Uterus (tissue), 4 donors: Measurements from ENCODE around the gene RMND1. TPM values are rescaled to one million over a fixed set of nuclear protein-coding genes. Genes with fewer than 3 reads are reported as not detected.
"Not testable (repeated sequence)": the region's sequence is repeated elsewhere in the genome, so short reads cannot be mapped to it uniquely, and the experiment has no call there.

ENCODE experiments used
- DNase-seq, 2 donors: peaks; one replicate each; pipeline ENCODE4 v3.0.0-alpha.2; 2019 to 2020
- H3K27ac ChIP-seq, 2 donors: fragments of 200-600 bp; sonication (generic); 1 replicate in 1 of 2; 2 replicates in 1 of 2; pipeline ENCODE4 v1.5.1; 2016 to 2018
- H3K27me3 ChIP-seq, 2 donors: fragments of 200-600 bp; sonication (generic); one replicate each; pipeline ENCODE4 v1.5.1; 2018 to 2019; ENCODE audit warnings: control low read depth in 1 of 2
- H3K36me3 ChIP-seq, 2 donors: fragments of 200-600 bp; sonication (generic); one replicate each; pipeline ENCODE4 v1.5.1; 2019; ENCODE audit warnings: control low read depth in 1 of 2
- H3K4me1 ChIP-seq, 2 donors: fragments of 200-600 bp; sonication (generic); one replicate each; pipeline ENCODE4 v1.5.1; 2018 to 2019; ENCODE audit warnings: control low read depth in 1 of 2
- H3K4me3 ChIP-seq, 2 donors: fragments of 200-600 bp; sonication (generic); 1 replicate in 1 of 2; 2 replicates in 1 of 2; pipeline ENCODE4 v1.5.1; 2018 to 2019; ENCODE audit warnings: mild to moderate bottlenecking in 1 of 2
- H3K9me3 ChIP-seq, 2 donors: fragments of 200-600 bp; sonication (generic); one replicate each; pipeline ENCODE4 v1.5.1; 2019; ENCODE audit warnings: control low read depth in 1 of 2
- CTCF ChIP-seq, 4 experiments: fragments of 200-600 bp in 2 of 4; fragments of 450-650 bp in 2 of 4; sonication (generic) in 2 of 4; IDR thresholded peaks; one replicate each; pipeline ENCODE4 v1.5.1; 2016 to 2019; ENCODE audit warnings: antibody characterized with exemption in 4 of 4, mild to moderate bottlenecking in 2 of 4, moderate library complexity in 1 of 4
- POLR2A ChIP-seq, 2 donors: fragments of 450-650 bp; IDR thresholded peaks; one replicate each; pipeline ENCODE4 v1.6.1; 2016; ENCODE audit warnings: antibody characterized with exemption in 2 of 2, mild to moderate bottlenecking in 1 of 2, moderate library complexity in 1 of 2
- intact Hi-C: fragments of 100-400 bp; cut with DNase I; formaldehyde crosslinking; loops from one replicate; pipeline ENCODE4 v1.15.1; 2023; ENCODE audit warnings: low total_unique reads
- total RNA-seq, 4 donors: library from RNA; depleted of rRNA in 3 of 4; stranded (reverse); fragments of >200 nt in 3 of 4; gene quantifications; one replicate each; pipeline versions ENCODE4 v1.1.0 to v1.2.4, GENCODE V29; 2014 to 2023
- donor health status: DM: yes; HTN: yes; CAD: no.

The RMND1 gene
- total RNA-seq, 4 donors from 2014 or later = 4.1 to 48.8 (median 21.1) TPM

- intact Hi-C loops = loop anchor here (10.0 kb wide), 1 partner anchor 58 kb away; the partner anchor contains the start of gene ZBTB2
- DNase-seq = peak in 1 of 2 donors; percentile 43
- Histone ChIP-seq H3K36me3 (no peaks in the 10 kb centered on the region), H3K9me3 (no peaks in the 10 kb centered on the region), H3K4me1 (no peaks in the 10 kb centered on the region), H3K4me3 (peak overlapping the region; percentile 93 to 98), H3K27ac (peak overlapping the region; percentile 95 to 98), H3K27me3 (no peaks in the 10 kb centered on the region)
- TF ChIP-seq CTCF (IDR thresholded peaks at IDR 0.05) = no peak
- no peak for TF ChIP-seq POLR2A (IDR thresholded peaks at IDR 0.05)
These were observed 963 bp upstream of the RMND1 start for GRCh38 chr6:151452750-151453427.

GRCh38 chr6:151451417-151451949 lies 443 bp downstream of the RMND1 start:
- Histone ChIP-seq H3K36me3 (no peaks in the 10 kb centered on the region), H3K27me3 (no peaks in the 10 kb centered on the region), H3K4me1 (no peaks in the 10 kb centered on the region), H3K9me3 (no peaks in the 10 kb centered on the region), H3K4me3 (peak overlapping the region; percentile 59 to 93), H3K27ac (peak overlapping the region; percentile 95 to 98)
- no peak for DNase-seq
- intact Hi-C loops = loop anchor here (10.0 kb wide), 1 partner anchor 57 kb away; the partner anchor contains the start of gene ZBTB2
- no peak for TF ChIP-seq CTCF (IDR thresholded peaks at IDR 0.05)
- TF ChIP-seq POLR2A (IDR thresholded peaks at IDR 0.05) = no peak

DNA sequence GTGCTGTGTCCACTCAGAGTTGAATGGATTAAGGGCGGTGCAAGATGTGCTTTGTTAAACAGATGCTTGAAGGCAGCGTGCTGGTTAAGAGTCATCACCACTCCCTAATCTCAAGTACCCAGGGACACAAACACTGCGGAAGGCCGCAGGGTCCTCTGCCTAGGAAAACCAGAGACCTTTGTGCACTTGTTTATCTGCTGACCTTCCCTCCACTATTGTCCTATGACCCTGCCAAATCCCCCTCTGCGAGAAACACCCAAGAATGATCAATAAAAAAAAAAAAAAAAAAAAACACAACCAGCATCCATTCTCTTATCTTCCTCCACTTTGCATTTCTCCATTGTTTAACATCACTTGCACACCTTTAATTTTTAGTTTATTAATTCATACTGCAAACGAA lies 998 bp downstream of the RMND1 start:
- H3K4me3 ChIP-seq, H3K27me3 ChIP-seq, H3K9me3 ChIP-seq, H3K4me1 ChIP-seq, DNase-seq, H3K36me3 ChIP-seq: not testable (repeated sequence)
- intact Hi-C loops = loop anchor here (10.0 kb wide), 1 partner anchor 56 kb away; the partner anchor contains the start of gene ZBTB2
- H3K27ac ChIP-seq = peak overlapping the region in 1 of 2 donors; percentile 98

DNA sequence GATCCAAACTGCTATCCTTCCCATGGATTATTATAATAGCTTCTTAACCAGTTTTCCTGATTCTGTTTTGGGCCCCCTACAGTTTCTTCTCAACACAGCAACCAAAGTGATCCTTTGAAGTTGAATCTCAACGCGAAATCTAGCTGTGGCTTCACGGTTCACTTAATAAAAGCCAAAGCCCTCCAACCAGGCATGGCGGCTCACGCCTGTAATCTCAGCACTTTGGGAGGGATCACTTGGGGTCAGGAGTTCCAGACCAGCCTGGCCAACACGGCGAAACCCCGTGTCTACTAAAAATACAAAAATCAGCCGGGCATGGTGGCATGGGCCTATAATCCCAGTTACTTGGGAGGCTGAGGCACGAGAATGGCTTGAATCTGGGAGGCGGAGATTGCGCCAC lies 3.3 kb downstream of the RMND1 start:
- no peak overlapping the region for H3K27ac ChIP-seq
- no peak overlapping the region for H3K4me3 ChIP-seq
- no peaks in the 10 kb centered on the region for H3K36me3 ChIP-seq
- DNase-seq = no peak
- H3K4me1 ChIP-seq = peaks cover 6 to 9% of the 10 kb centered on the region in 2 donors
- no peaks in the 10 kb centered on the region for H3K9me3 ChIP-seq
- TF ChIP-seq POLR2A (IDR thresholded peaks at IDR 0.05) = no peak
- TF ChIP-seq CTCF (IDR thresholded peaks at IDR 0.05) = no peak
- H3K27me3 ChIP-seq = no peaks in the 10 kb centered on the region
- intact Hi-C loops = no loop called here

DNA sequence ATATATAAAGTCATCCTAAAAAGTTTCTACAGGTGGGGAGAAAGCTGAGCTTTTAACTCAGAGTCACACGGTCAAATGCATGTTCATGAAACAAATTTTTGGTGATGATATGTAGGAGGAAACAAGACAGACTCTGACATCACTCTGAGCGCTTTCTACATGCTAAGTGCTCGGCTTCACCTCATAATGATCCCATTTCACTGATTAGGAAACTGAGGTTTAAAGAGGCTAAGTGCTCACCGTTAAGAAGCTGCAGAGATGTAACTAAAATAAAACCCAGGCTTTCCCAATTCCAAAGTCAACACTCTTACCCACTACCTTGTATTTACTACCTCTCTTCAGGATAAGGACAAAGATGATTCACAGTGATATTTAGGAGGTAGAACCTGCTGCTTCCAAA lies 4.7 kb downstream of the RMND1 start:
- Histone ChIP-seq H3K4me1 (peaks cover 6 to 9% of the 10 kb centered on the region in 2 donors), H3K27me3 (no peaks in the 10 kb centered on the region), H3K27ac (peak overlapping the region; percentile 71 to 87), H3K36me3 (no peaks in the 10 kb centered on the region), H3K4me3 (no peak overlapping the region), H3K9me3 (no peaks in the 10 kb centered on the region)
- no peak for DNase-seq
- intact Hi-C loops = no loop called here
- no peak for TF ChIP-seq CTCF (IDR thresholded peaks at IDR 0.05)
